HepG2 (cell line): Measurements from ENCODE around the gene TMED5. TPM values are rescaled to one million over a fixed set of nuclear protein-coding genes. Genes with fewer than 3 reads are reported as not detected.

Experiments used
- AHR ChIP-seq: IDR thresholded peaks from 2 replicates; pipeline ENCODE4 v1.6.1; 2018; ENCODE audit warnings: missing genetic modification reagents, missing compliant biosample characterization
- CBX5 ChIP-seq: sonication (generic); formaldehyde crosslinking; IDR thresholded peaks from 2 replicates; pipeline ENCODE4 v1.4.0; 2020; ENCODE audit warnings: missing genetic modification reagents, borderline replicate concordance
- HDAC1 ChIP-seq: sonication (generic); formaldehyde crosslinking; IDR thresholded peaks from 2 replicates; pipeline ENCODE4 v1.5.1; 2020; ENCODE audit warnings: mild to moderate bottlenecking, missing genetic modification reagents
- NFIC ChIP-seq: IDR thresholded peaks from 2 replicates; pipeline ENCODE4 v1.6.1; 2012; ENCODE audit warnings: mild to moderate bottlenecking, low read length, inconsistent platforms
- NR2C2 ChIP-seq: sonication (generic); formaldehyde crosslinking; IDR thresholded peaks from 2 replicates; pipeline ENCODE4 v1.4.0; 2020; ENCODE audit warnings: missing genetic modification reagents, mild to moderate bottlenecking, moderate library complexity, borderline replicate concordance
- NR2F6 ChIP-seq, 2 experiments: IDR thresholded peaks; 2 replicates each; pipeline ENCODE4 v1.6.1; 2016; ENCODE audit warnings: antibody characterized with exemption in 1 of 2, mild to moderate bottlenecking in 1 of 2
- PTBP1 ChIP-seq: fragments of 200-400 bp; formaldehyde crosslinking; IDR thresholded peaks from 2 replicates; pipeline ENCODE4 v1.6.1; 2018; ENCODE audit warnings: low read length, low read depth; ENCODE audit not compliant: poor library complexity, severe bottlenecking
- RFX5 ChIP-seq: IDR thresholded peaks from 2 replicates; pipeline ENCODE4 v1.6.1; 2011; ENCODE audit warnings: low read depth, low read length, improper control_type of control experiment
- SNAPC2 ChIP-seq: sonication (generic); formaldehyde crosslinking; IDR thresholded peaks from 2 replicates; pipeline ENCODE4 v1.8.1; 2022; ENCODE audit warnings: mild to moderate bottlenecking, missing genetic modification reagents
- ZNF264 ChIP-seq: sonication (generic); formaldehyde crosslinking; IDR thresholded peaks from 2 replicates; pipeline ENCODE4 v1.4.0; 2020; ENCODE audit warnings: missing genetic modification reagents
- ZNF564 ChIP-seq: sonication (generic); formaldehyde crosslinking; IDR thresholded peaks from 2 replicates; pipeline ENCODE4 v1.8.1; 2023; ENCODE audit warnings: mild to moderate bottlenecking, missing genetic modification reagents
- ZNF619 ChIP-seq: sonication (generic); formaldehyde crosslinking; IDR thresholded peaks from 2 replicates; pipeline ENCODE4 v1.4.0; 2020; ENCODE audit warnings: mild to moderate bottlenecking, missing genetic modification reagents
- ZNF713 ChIP-seq: sonication (generic); formaldehyde crosslinking; IDR thresholded peaks from 2 replicates; pipeline ENCODE4 v1.4.0; 2020; ENCODE audit warnings: mild to moderate bottlenecking, missing genetic modification reagents
- polyA plus RNA-seq, 8 experiments: library from polyadenylated mRNA; depleted of rRNA in 3 of 8; stranded (reverse) in 7 of 8; unstranded in 1 of 8; fragments of >200 nt; fragmentation: Illumina TruSeq in 4 of 8; extraction: Trizol in 4 of 8; gene quantifications; 2 replicates each; pipeline versions ENCODE4 v1.2.1 to v1.2.3, GENCODE V29; 2011 to 2016; ENCODE audit warnings: low read depth in 4 of 8, missing spikeins in 1 of 8, mixed read lengths in 1 of 8; ENCODE audit not compliant: insufficient read depth in 1 of 8
- total RNA-seq, 5 experiments: library from RNA; depleted of rRNA; stranded (reverse); fragments of >200 nt; fragmentation: Illumina TruSeq; extraction: Trizol; gene quantifications; 2 replicates each; pipeline ENCODE4 v1.2.3, GENCODE V29; 2016; ENCODE audit warnings: low read depth in 1 of 5
- TF ChIP-seq, protein P1 (sequence below): sonication (generic); formaldehyde crosslinking; IDR thresholded peaks from 2 replicates; pipeline ENCODE4 v1.4.0; 2020; ENCODE audit warnings: low read depth, missing genetic modification reagents
- TF ChIP-seq, protein P2 (sequence below): IDR thresholded peaks from 2 replicates; pipeline ENCODE4 v1.6.1; 2016; ENCODE audit warnings: control low read depth
- TF ChIP-seq, protein P3 (sequence below): sonication (generic); formaldehyde crosslinking; IDR thresholded peaks from 2 replicates; pipeline ENCODE4 v1.4.0; 2020; ENCODE audit warnings: missing genetic modification reagents, borderline replicate concordance
- TF ChIP-seq, protein P4 (sequence below): sonication (generic); formaldehyde crosslinking; IDR thresholded peaks from 2 replicates; pipeline ENCODE4 v1.4.0; 2020; ENCODE audit warnings: mild to moderate bottlenecking, missing genetic modification reagents
- TF ChIP-seq, protein P5 (sequence below): IDR thresholded peaks from 2 replicates; pipeline ENCODE4 v1.4.0; 2020; ENCODE audit warnings: mild to moderate bottlenecking, missing genetic modification reagents

TMED5 gene
- total and polyA plus RNA-seq, 2 of the 13 experiments (the other 11 are each of a cell fraction or from before 2014, with no cell fraction given), result 58.1 to 99.0 TPM

DNA sequence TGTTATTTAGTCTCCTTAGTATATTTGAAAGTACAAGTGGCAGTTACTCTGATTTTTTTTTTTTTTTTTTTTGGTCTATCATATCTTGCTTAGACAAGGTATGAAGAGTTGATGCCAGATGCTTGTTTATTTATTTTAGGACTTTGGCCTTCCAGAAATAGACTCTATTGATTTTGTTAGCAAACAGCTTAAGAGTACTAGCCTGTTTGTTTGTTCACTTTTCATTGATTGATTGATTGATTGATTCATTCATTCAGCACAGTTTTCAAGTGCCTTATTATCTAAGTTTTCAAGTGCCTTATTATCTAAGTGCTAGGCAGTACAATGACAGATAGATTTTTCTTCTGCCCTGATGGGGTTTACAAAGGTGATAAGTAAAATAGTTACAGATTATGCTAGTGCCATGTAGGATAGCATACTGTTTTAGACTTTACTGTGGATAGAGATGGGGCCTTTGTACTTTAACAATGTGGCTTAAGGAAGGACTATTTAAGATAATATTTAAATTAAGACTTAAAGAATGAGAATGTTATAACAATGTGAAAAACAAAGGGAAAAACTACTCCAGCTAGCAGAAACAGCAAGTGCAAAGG, 50.6 kb downstream of the TMED5 start (continued):
- TF ChIP-seq PTBP1 (no peak), NFIC (peak; percentile 86), SNAPC2 (no peak), ZNF713 (CRISPR knock-in tag) (no peak), CBX5 (CRISPR knock-in tag) (no peak), ZNF619 (no peak), RFX5 (no peak), NR2F6 (IDR thresholded peaks at IDR 0.05) (no peak), NR2F6 (CRISPR knock-in tag; IDR thresholded peaks at IDR 0.05) (no peak), AHR (no peak), NR2C2 (no peak), HDAC1 (CRISPR knock-in tag) (peak; percentile 52; the same call in 1 of the 2 replicates), ZNF264 (CRISPR knock-in tag) (peak; percentile 32; the same call in 1 of the 2 replicates), ZNF564 (CRISPR knock-in tag) (no peak)
- TF ChIP-seq, protein P1, sequence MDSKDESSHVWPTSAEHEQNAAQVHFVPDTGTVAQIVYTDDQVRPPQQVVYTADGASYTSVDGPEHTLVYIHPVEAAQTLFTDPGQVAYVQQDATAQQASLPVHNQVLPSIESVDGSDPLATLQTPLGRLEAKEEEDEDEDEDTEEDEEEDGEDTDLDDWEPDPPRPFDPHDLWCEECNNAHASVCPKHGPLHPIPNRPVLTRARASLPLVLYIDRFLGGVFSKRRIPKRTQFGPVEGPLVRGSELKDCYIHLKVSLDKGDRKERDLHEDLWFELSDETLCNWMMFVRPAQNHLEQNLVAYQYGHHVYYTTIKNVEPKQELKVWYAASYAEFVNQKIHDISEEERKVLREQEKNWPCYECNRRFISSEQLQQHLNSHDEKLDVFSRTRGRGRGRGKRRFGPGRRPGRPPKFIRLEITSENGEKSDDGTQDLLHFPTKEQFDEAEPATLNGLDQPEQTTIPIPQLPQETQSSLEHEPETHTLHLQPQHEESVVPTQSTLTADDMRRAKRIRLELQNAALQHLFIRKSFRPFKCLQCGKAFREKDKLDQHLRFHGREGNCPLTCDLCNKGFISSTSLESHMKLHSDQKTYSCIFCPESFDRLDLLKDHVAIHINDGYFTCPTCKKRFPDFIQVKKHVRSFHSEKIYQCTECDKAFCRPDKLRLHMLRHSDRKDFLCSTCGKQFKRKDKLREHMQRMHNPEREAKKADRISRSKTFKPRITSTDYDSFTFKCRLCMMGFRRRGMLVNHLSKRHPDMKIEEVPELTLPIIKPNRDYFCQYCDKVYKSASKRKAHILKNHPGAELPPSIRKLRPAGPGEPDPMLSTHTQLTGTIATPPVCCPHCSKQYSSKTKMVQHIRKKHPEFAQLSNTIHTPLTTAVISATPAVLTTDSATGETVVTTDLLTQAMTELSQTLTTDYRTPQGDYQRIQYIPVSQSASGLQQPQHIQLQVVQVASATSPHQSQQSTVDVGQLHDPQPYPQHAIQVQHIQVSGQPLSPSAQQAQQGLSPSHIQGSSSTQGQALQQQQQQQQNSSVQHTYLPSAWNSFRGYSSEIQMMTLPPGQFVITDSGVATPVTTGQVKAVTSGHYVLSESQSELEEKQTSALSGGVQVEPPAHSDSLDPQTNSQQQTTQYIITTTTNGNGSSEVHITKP (CRISPR knock-in tag), result no peak
- TF ChIP-seq, protein P2, sequence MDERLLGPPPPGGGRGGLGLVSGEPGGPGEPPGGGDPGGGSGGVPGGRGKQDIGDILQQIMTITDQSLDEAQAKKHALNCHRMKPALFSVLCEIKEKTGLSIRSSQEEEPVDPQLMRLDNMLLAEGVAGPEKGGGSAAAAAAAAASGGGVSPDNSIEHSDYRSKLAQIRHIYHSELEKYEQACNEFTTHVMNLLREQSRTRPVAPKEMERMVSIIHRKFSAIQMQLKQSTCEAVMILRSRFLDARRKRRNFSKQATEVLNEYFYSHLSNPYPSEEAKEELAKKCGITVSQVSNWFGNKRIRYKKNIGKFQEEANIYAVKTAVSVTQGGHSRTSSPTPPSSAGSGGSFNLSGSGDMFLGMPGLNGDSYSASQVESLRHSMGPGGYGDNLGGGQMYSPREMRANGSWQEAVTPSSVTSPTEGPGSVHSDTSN (CRISPR knock-in tag), result no peak; the same call in 1 of the 2 replicates
- TF ChIP-seq, protein P3, sequence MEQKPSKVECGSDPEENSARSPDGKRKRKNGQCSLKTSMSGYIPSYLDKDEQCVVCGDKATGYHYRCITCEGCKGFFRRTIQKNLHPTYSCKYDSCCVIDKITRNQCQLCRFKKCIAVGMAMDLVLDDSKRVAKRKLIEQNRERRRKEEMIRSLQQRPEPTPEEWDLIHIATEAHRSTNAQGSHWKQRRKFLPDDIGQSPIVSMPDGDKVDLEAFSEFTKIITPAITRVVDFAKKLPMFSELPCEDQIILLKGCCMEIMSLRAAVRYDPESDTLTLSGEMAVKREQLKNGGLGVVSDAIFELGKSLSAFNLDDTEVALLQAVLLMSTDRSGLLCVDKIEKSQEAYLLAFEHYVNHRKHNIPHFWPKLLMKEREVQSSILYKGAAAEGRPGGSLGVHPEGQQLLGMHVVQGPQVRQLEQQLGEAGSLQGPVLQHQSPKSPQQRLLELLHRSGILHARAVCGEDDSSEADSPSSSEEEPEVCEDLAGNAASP (CRISPR knock-in tag), result no peak
- TF ChIP-seq, protein P4, sequence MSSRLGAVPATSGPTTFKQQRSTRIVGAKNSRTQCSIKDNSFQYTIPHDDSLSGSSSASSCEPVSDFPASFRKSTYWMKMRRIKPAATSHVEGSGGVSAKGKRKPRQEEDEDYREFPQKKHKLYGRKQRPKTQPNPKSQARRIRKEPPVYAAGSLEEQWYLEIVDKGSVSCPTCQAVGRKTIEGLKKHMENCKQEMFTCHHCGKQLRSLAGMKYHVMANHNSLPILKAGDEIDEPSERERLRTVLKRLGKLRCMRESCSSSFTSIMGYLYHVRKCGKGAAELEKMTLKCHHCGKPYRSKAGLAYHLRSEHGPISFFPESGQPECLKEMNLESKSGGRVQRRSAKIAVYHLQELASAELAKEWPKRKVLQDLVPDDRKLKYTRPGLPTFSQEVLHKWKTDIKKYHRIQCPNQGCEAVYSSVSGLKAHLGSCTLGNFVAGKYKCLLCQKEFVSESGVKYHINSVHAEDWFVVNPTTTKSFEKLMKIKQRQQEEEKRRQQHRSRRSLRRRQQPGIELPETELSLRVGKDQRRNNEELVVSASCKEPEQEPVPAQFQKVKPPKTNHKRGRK, result no peak
- TF ChIP-seq, protein P5, sequence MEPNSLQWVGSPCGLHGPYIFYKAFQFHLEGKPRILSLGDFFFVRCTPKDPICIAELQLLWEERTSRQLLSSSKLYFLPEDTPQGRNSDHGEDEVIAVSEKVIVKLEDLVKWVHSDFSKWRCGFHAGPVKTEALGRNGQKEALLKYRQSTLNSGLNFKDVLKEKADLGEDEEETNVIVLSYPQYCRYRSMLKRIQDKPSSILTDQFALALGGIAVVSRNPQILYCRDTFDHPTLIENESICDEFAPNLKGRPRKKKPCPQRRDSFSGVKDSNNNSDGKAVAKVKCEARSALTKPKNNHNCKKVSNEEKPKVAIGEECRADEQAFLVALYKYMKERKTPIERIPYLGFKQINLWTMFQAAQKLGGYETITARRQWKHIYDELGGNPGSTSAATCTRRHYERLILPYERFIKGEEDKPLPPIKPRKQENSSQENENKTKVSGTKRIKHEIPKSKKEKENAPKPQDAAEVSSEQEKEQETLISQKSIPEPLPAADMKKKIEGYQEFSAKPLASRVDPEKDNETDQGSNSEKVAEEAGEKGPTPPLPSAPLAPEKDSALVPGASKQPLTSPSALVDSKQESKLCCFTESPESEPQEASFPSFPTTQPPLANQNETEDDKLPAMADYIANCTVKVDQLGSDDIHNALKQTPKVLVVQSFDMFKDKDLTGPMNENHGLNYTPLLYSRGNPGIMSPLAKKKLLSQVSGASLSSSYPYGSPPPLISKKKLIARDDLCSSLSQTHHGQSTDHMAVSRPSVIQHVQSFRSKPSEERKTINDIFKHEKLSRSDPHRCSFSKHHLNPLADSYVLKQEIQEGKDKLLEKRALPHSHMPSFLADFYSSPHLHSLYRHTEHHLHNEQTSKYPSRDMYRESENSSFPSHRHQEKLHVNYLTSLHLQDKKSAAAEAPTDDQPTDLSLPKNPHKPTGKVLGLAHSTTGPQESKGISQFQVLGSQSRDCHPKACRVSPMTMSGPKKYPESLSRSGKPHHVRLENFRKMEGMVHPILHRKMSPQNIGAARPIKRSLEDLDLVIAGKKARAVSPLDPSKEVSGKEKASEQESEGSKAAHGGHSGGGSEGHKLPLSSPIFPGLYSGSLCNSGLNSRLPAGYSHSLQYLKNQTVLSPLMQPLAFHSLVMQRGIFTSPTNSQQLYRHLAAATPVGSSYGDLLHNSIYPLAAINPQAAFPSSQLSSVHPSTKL (CRISPR knock-in tag), result peak; percentile 84
